Measurements from ENCODE around the gene NACC1. TPM values are rescaled to one million over a fixed set of nuclear protein-coding genes. Genes with fewer than 3 reads are reported as not detected.

Gene NACC1
- total and polyA plus RNA-seq, 2 donors from 2014 or later = 16.7 to 46.1 TPM

GRCh38 chr19:13077240-13077639, 40.8 kb upstream of the NACC1 start:
- H3K27ac ChIP-seq (ENCODE audit: low read depth in 2 of 2, low read length in 2 of 2) = no peak overlapping the region
- TF ChIP-seq, protein P1, sequence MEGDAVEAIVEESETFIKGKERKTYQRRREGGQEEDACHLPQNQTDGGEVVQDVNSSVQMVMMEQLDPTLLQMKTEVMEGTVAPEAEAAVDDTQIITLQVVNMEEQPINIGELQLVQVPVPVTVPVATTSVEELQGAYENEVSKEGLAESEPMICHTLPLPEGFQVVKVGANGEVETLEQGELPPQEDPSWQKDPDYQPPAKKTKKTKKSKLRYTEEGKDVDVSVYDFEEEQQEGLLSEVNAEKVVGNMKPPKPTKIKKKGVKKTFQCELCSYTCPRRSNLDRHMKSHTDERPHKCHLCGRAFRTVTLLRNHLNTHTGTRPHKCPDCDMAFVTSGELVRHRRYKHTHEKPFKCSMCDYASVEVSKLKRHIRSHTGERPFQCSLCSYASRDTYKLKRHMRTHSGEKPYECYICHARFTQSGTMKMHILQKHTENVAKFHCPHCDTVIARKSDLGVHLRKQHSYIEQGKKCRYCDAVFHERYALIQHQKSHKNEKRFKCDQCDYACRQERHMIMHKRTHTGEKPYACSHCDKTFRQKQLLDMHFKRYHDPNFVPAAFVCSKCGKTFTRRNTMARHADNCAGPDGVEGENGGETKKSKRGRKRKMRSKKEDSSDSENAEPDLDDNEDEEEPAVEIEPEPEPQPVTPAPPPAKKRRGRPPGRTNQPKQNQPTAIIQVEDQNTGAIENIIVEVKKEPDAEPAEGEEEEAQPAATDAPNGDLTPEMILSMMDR (IDR thresholded peaks at IDR 0.05; ENCODE audit: borderline replicate concordance, extremely low read depth, insufficient read depth) = no peak
- no peak for FAIRE-seq
- no peak overlapping the region for H3K4me3 ChIP-seq (ENCODE audit: low read length in 3 of 3)
- H3K4me1 ChIP-seq (ENCODE audit: control insufficient read depth in 2 of 3, insufficient read depth in 2 of 3, low read depth in 1 of 3, low read length in 3 of 3) = peaks cover 0 to 4% (median 0%) of the 10 kb centered on the region in 3 donors
- DNase-seq = peak in 4 of 5 donors; percentile 69 to 82 (median 76)
- no peaks in the 10 kb centered on the region for H3K9me3 ChIP-seq (ENCODE audit: control insufficient read depth in 2 of 3, insufficient read depth in 1 of 3, low read length in 3 of 3)
- H3K9ac ChIP-seq (ENCODE audit: low read length in 3 of 3) = no peak overlapping the region
- intact Hi-C loops (cut with DNase I) = no loop called here
- no peaks in the 10 kb centered on the region for H3K27me3 ChIP-seq (ENCODE audit: control insufficient read depth, insufficient read depth, low read length)
- H3K36me3 ChIP-seq (ENCODE audit: control insufficient read depth in 2 of 3, insufficient read depth in 3 of 3, low read length in 3 of 3) = peaks cover 0 to 5% (median 2%) of the 10 kb centered on the region in 3 donors

DNA sequence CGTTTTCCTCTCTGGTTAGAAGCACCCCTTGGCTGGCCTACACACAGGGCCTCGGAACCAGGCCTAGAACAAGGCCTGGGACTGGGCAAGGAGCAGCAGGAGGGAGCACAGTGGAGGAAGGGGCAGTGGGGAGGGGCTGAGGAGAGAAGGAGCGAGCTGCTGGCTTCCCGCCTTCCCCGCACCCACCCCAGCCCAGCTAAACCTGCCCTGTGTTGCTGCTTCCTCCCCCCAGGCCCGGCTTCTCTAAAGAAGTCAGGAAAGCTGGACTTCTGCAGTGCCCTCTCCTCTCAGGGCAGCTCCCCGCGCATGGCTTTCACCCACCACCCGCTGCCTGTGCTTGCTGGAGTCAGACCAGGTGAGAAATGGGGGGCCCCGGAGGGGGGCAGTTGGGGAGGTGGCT, 39.7 kb upstream of the NACC1 start:
- H3K9me3 ChIP-seq (ENCODE audit: control insufficient read depth in 2 of 3, insufficient read depth in 1 of 3, low read length in 3 of 3) = no peaks in the 10 kb centered on the region
- FAIRE-seq (no peak), DNase-seq (peak in 1 of 5 donors; percentile 55)
- TF ChIP-seq, protein P1 (IDR thresholded peaks at IDR 0.05; ENCODE audit: borderline replicate concordance, extremely low read depth, insufficient read depth) = no peak
- no peak overlapping the region for H3K4me3 ChIP-seq (ENCODE audit: low read length in 3 of 3)
- no peak overlapping the region for H3K9ac ChIP-seq (ENCODE audit: low read length in 3 of 3)
- peaks cover 0 to 4% (median 0%) of the 10 kb centered on the region in 3 donors for H3K4me1 ChIP-seq (ENCODE audit: control insufficient read depth in 2 of 3, insufficient read depth in 2 of 3, low read depth in 1 of 3, low read length in 3 of 3)
- intact Hi-C loops (cut with DNase I) = no loop called here
- H3K36me3 ChIP-seq (ENCODE audit: control insufficient read depth in 2 of 3, insufficient read depth in 3 of 3, low read length in 3 of 3) = peaks cover 0 to 5% (median 0%) of the 10 kb centered on the region in 3 donors
- H3K27ac ChIP-seq (ENCODE audit: low read depth in 2 of 2, low read length in 2 of 2) = no peak overlapping the region
- no peaks in the 10 kb centered on the region for H3K27me3 ChIP-seq (ENCODE audit: control insufficient read depth, insufficient read depth, low read length)

GRCh38 chr19:13078897-13079541, 39.0 kb upstream of the NACC1 start:
- H3K36me3 ChIP-seq (ENCODE audit: control insufficient read depth in 2 of 3, insufficient read depth in 3 of 3, low read length in 3 of 3) = peaks cover 0 to under 1% (median 0%) of the 10 kb centered on the region in 3 donors

More at GRCh38 chr19:13078897-13079541, 39.0 kb upstream of the NACC1 start:
- DNase-seq = peak in 1 of 5 donors; percentile 34
- intact Hi-C loops (cut with DNase I) = no loop called here
- TF ChIP-seq, protein P1 (IDR thresholded peaks at IDR 0.05; ENCODE audit: borderline replicate concordance, extremely low read depth, insufficient read depth) = no peak
- Histone ChIP-seq H3K27ac (ENCODE audit: low read depth in 2 of 2, low read length in 2 of 2) (no peak overlapping the region), H3K4me1 (ENCODE audit: control insufficient read depth in 2 of 3, insufficient read depth in 2 of 3, low read depth in 1 of 3, low read length in 3 of 3) (peaks cover 0 to 4% (median 0%) of the 10 kb centered on the region in 3 donors), H3K27me3 (ENCODE audit: control insufficient read depth, insufficient read depth, low read length) (no peaks in the 10 kb centered on the region), H3K9ac (ENCODE audit: low read length in 3 of 3) (no peak overlapping the region), H3K9me3 (ENCODE audit: control insufficient read depth in 2 of 3, insufficient read depth in 1 of 3, low read length in 3 of 3) (no peaks in the 10 kb centered on the region), H3K4me3 (ENCODE audit: low read length in 3 of 3) (no peak overlapping the region)
- no peak for FAIRE-seq

Data from kidney (tissue), 14 donors.